Trophoblast cell (in vitro differentiated cells and primary cell): ENCODE data around the gene DTNBP1.
"Not testable (repeated sequence)": the region's sequence is repeated elsewhere in the genome, so short reads cannot be mapped to it uniquely, and the experiment has no call there.

Experiments
- DNase-seq, 2 donors: peaks; one replicate each; pipeline ENCODE4 v3.0.0-alpha.2; 2016
- H2AFZ ChIP-seq: 2 replicates; pipeline ENCODE4 v1.6.1; 2013; ENCODE audit warnings: low read length, moderate library complexity, mild to moderate bottlenecking; ENCODE audit not compliant: insufficient read depth, poor library complexity
- H2AK5ac ChIP-seq: 2 replicates; pipeline ENCODE4 v1.6.1; 2013; ENCODE audit warnings: mild to moderate bottlenecking, low read length
- H2BK120ac ChIP-seq: 2 replicates; pipeline ENCODE4 v1.6.1; 2013; ENCODE audit warnings: low read length, mild to moderate bottlenecking, moderate library complexity; ENCODE audit not compliant: insufficient read depth, poor library complexity
- H2BK12ac ChIP-seq: 2 replicates; pipeline ENCODE4 v1.6.1; 2013; ENCODE audit warnings: mild to moderate bottlenecking, low read length, moderate library complexity
- H2BK5ac ChIP-seq: 2 replicates; pipeline ENCODE4 v1.6.1; 2013; ENCODE audit warnings: low read length, low read depth, moderate library complexity, mild to moderate bottlenecking; ENCODE audit not compliant: poor library complexity
- H3K14ac ChIP-seq: 2 replicates; pipeline ENCODE4 v1.6.1; 2013; ENCODE audit warnings: mild to moderate bottlenecking, low read length
- H3K18ac ChIP-seq: 2 replicates; pipeline ENCODE4 v1.6.1; 2013; ENCODE audit warnings: mild to moderate bottlenecking, low read length
- H3K23ac ChIP-seq: 2 replicates; pipeline ENCODE4 v1.6.1; 2013; ENCODE audit warnings: low read length
- H3K27ac ChIP-seq: 2 replicates; pipeline ENCODE4 v1.5.1; 2013; ENCODE audit warnings: low read depth, mild to moderate bottlenecking, inconsistent platforms, low read length, moderate library complexity
- H3K27me3 ChIP-seq: 2 replicates; pipeline ENCODE4 v1.6.1; 2013; ENCODE audit warnings: inconsistent platforms, mild to moderate bottlenecking, low read length, moderate library complexity; ENCODE audit not compliant: insufficient read depth
- H3K36me3 ChIP-seq, 2 experiments: 1 replicate in 1 of 2; 2 replicates in 1 of 2; pipeline ENCODE4 v1.6.1; 2013; ENCODE audit warnings: low read length in 2 of 2, mild to moderate bottlenecking in 2 of 2, moderate library complexity in 1 of 2; ENCODE audit not compliant: insufficient read depth in 2 of 2, control insufficient read depth in 1 of 2
- H3K4ac ChIP-seq: 2 replicates; pipeline ENCODE4 v1.6.1; 2013; ENCODE audit warnings: low read depth, mild to moderate bottlenecking, low read length, moderate library complexity
- H3K4me1 ChIP-seq, 2 experiments: 1 replicate in 1 of 2; 2 replicates in 1 of 2; pipeline ENCODE4 v1.6.1; 2013; ENCODE audit warnings: low read length in 2 of 2, mild to moderate bottlenecking in 2 of 2, moderate library complexity in 1 of 2; ENCODE audit not compliant: insufficient read depth in 2 of 2, control insufficient read depth in 1 of 2
- H3K4me2 ChIP-seq: 2 replicates; pipeline ENCODE4 v1.6.1; 2013; ENCODE audit warnings: inconsistent platforms, mild to moderate bottlenecking, low read length, moderate library complexity
- H3K4me3 ChIP-seq: 2 replicates; pipeline ENCODE4 v1.5.1; 2013; ENCODE audit warnings: mild to moderate bottlenecking, low read depth, low read length, inconsistent platforms
- H3K79me1 ChIP-seq: one replicate; pipeline ENCODE4 v1.6.1; 2013; ENCODE audit warnings: low read length
- H3K79me2 ChIP-seq: 2 replicates; pipeline ENCODE4 v1.6.1; 2013; ENCODE audit warnings: low read length, mild to moderate bottlenecking; ENCODE audit not compliant: control insufficient read depth, insufficient read depth, poor library complexity
- H3K9ac ChIP-seq: 2 replicates; pipeline ENCODE4 v1.6.1; 2013; ENCODE audit warnings: mild to moderate bottlenecking, low read length
- H3K9me3 ChIP-seq: 2 replicates; pipeline ENCODE4 v1.6.1; 2013; ENCODE audit warnings: low read depth, mild to moderate bottlenecking, control low read depth, inconsistent platforms, low read length; ENCODE audit not compliant: insufficient read depth
- H4K12ac ChIP-seq: 2 replicates; pipeline ENCODE4 v1.6.1; 2013; ENCODE audit warnings: low read depth, mild to moderate bottlenecking, low read length, moderate library complexity
- H4K8ac ChIP-seq: 2 replicates; pipeline ENCODE4 v1.6.1; 2013; ENCODE audit warnings: low read depth, mild to moderate bottlenecking, low read length, moderate library complexity
- H4K91ac ChIP-seq: one replicate; pipeline ENCODE4 v1.6.1; 2013; ENCODE audit warnings: low read depth, mild to moderate bottlenecking, low read length, moderate library complexity
- WGBS: extraction: QIAGEN DNeasy Blood & Tissue Kit; methylation state at CpG from one replicate; pipeline ENCODE4 v1.1.7; 2013; ENCODE audit warnings: missing lambda C conversion rate; ENCODE audit not compliant: insufficient read length, insufficient coverage; ENCODE audit errors: extremely low coverage; 5-methylcytosine and 5-hydroxymethylcytosine counted together

DTNBP1 gene

GRCh38 chr6:15654250-15654649, 8.6 kb downstream of the DTNBP1 start:
- H3K9me3 ChIP-seq = no peaks in the 10 kb centered on the region
- H3K27ac ChIP-seq = no peak overlapping the region
- no peak overlapping the region for H3K23ac ChIP-seq
- H4K91ac ChIP-seq = no peak overlapping the region
- H3K27me3 ChIP-seq = no peaks in the 10 kb centered on the region
- DNase-seq = peak in 1 of 2 donors; percentile 31
- H3K4me2 ChIP-seq = no peak overlapping the region
- H2AK5ac ChIP-seq = no peak overlapping the region
- no peak overlapping the region for H2BK5ac ChIP-seq
- no peaks in the 10 kb centered on the region for H3K79me2 ChIP-seq
- H3K14ac ChIP-seq = no peak overlapping the region
- no CpG with 5 or more reads among the region's 4 CpGs for WGBS
- no peak overlapping the region for H4K12ac ChIP-seq
- H3K79me1 ChIP-seq = no peaks in the 10 kb centered on the region
- H2BK120ac ChIP-seq = no peak overlapping the region
- H3K4me3 ChIP-seq = no peak overlapping the region
- H2AFZ ChIP-seq = no peak overlapping the region
- H4K8ac ChIP-seq = no peak overlapping the region
- H3K9ac ChIP-seq = no peak overlapping the region
- H3K36me3 ChIP-seq = peaks cover 0 to 3% of the 10 kb centered on the region in 2 experiments
- no peak overlapping the region for H3K18ac ChIP-seq
- no peak overlapping the region for H2BK12ac ChIP-seq
- peaks cover 0 to 1% of the 10 kb centered on the region in 2 experiments for H3K4me1 ChIP-seq
- H3K4ac ChIP-seq = no peak overlapping the region

GRCh38 chr6:15653581-15653980, 9.2 kb downstream of the DTNBP1 start:
- H3K27me3 ChIP-seq = no peaks in the 10 kb centered on the region
- no peak for DNase-seq
- H2AK5ac ChIP-seq = no peak overlapping the region
- no peaks in the 10 kb centered on the region for H3K79me1 ChIP-seq
- H2BK120ac ChIP-seq = no peak overlapping the region
- H3K4me1 ChIP-seq = no peaks in the 10 kb centered on the region
- no peak overlapping the region for H3K14ac ChIP-seq
- H3K79me2 ChIP-seq = no peaks in the 10 kb centered on the region
- H3K9ac ChIP-seq = no peak overlapping the region
- H4K8ac ChIP-seq = no peak overlapping the region
- no peaks in the 10 kb centered on the region for H3K9me3 ChIP-seq
- no peak overlapping the region for H4K12ac ChIP-seq
- no peak overlapping the region for H3K27ac ChIP-seq
- H2BK5ac ChIP-seq = no peak overlapping the region
- H3K36me3 ChIP-seq = peaks cover 0 to 3% of the 10 kb centered on the region in 2 experiments
- H3K4me3 ChIP-seq = no peak overlapping the region
- no peak overlapping the region for H3K4ac ChIP-seq
- H3K23ac ChIP-seq = no peak overlapping the region
- H2BK12ac ChIP-seq = no peak overlapping the region
- H3K18ac ChIP-seq = no peak overlapping the region
- no peak overlapping the region for H3K4me2 ChIP-seq
- H2AFZ ChIP-seq = no peak overlapping the region
- no peak overlapping the region for H4K91ac ChIP-seq

GRCh38 chr6:15650004-15650559, 12.7 kb downstream of the DTNBP1 start:
- not testable (repeated sequence) for H3K4ac ChIP-seq, H4K8ac ChIP-seq, H4K12ac ChIP-seq, H3K27ac ChIP-seq, H3K27me3 ChIP-seq, H3K4me3 ChIP-seq, H3K9ac ChIP-seq, H3K36me3 ChIP-seq, H2BK12ac ChIP-seq, H2AFZ ChIP-seq, H3K79me2 ChIP-seq, H2AK5ac ChIP-seq, H3K14ac ChIP-seq, H3K4me2 ChIP-seq, H3K23ac ChIP-seq, H3K18ac ChIP-seq, H4K91ac ChIP-seq, H3K79me1 ChIP-seq, H2BK120ac ChIP-seq, H3K4me1 ChIP-seq, H3K9me3 ChIP-seq, H2BK5ac ChIP-seq
- no CpG with 5 or more reads among the region's 7 CpGs for WGBS
- peak in 1 of 2 donors; percentile 37 for DNase-seq

- Histone ChIP-seq H4K8ac (no peak overlapping the region), H3K18ac (no peak overlapping the region), H3K9ac (no peak overlapping the region), H4K91ac (no peak overlapping the region), H3K27me3 (no peaks in the 10 kb centered on the region), H3K4me3 (no peak overlapping the region), H3K23ac (no peak overlapping the region), H2AK5ac (no peak overlapping the region), H3K14ac (no peak overlapping the region), H2BK12ac (no peak overlapping the region), H2AFZ (no peak overlapping the region), H3K4ac (no peak overlapping the region), H3K36me3 (peaks cover 0 to 2% of the 10 kb centered on the region in 2 experiments), H3K4me2 (no peak overlapping the region), H3K9me3 (no peaks in the 10 kb centered on the region), H3K79me2 (no peaks in the 10 kb centered on the region), H4K12ac (no peak overlapping the region), H3K79me1 (no peaks in the 10 kb centered on the region), H3K27ac (no peak overlapping the region), H2BK5ac (no peak overlapping the region), H3K4me1 (no peaks in the 10 kb centered on the region), H2BK120ac (no peak overlapping the region)
- no peak for DNase-seq
- WGBS = no CpG with 5 or more reads among the region's 1 CpG
Observed at GRCh38 chr6:15644904-15645303, 17.9 kb downstream of the DTNBP1 start.
